HCT116 (cell line): ENCODE measurements around the gene NFE2L3. TPM values are rescaled to one million over a fixed set of nuclear protein-coding genes. Genes with fewer than 3 reads are reported as not detected.

Source experiments
- ATAC-seq: fragments of 200-7000 bp; cut with Tn5 transposase; 2 replicates; pipeline ENCODE4 v1.9.1; 2020; ENCODE audit warnings: mild to moderate bottlenecking, moderate library complexity
- BruUV-seq: library from RNA; stranded (reverse); fragments of 400-500 nt; replicated peaks from 2 replicates; lab custom pipeline; 2021; lab: Mats Ljungman, UMichigan
- CTCF ChIA-PET: fragments of 300-600 bp; sonication (Branson Sonifier 250); formaldehyde crosslinking; loops from one replicate; lab custom pipeline; 2021; ENCODE audit warnings: antibody characterized with exemption; lab: Charles Lee
- POLR2A ChIA-PET: fragments of 300-600, 350-600 bp; sonication (Branson Sonifier 250); formaldehyde crosslinking; loops from one replicate; lab custom pipeline; 2021; ENCODE audit warnings: antibody characterized with exemption; lab: Charles Lee
- RAD21 ChIA-PET, 2 experiments: fragments of 300-600 bp; sonication (Branson Sonifier 250); formaldehyde crosslinking; loops; one replicate each; lab custom pipeline; 2023; ENCODE audit warnings: low total read pairs in 2 of 2; ENCODE audit not compliant: uncharacterized antibody in 2 of 2, unreplicated experiment in 2 of 2, low non-redundant PET in 1 of 2; lab: Charles Lee
- DNase-seq: peaks from one replicate; pipeline ENCODE4 v3.0.0-alpha.2; 2010; ENCODE audit warnings: low read depth, low spot score
- H2AFZ ChIP-seq: fragments of 200-600 bp; shearing (Covaris generic), sonication (generic); 2 replicates; pipeline ENCODE4 v1.6.1; 2017; ENCODE audit warnings: low read depth, mixed run types, mixed read lengths, antibody characterized with exemption, low read length; ENCODE audit not compliant: poor library complexity, severe bottlenecking
- H3K27ac ChIP-seq: 2 replicates; pipeline ENCODE4 v1.5.1; 2012; ENCODE audit warnings: low read depth, low read length
- H3K27me3 ChIP-seq: fragments of 200-600 bp; sonication (generic); 2 replicates; pipeline ENCODE4 v1.6.1; 2016; ENCODE audit warnings: mixed run types, low read length, mixed read lengths; ENCODE audit not compliant: insufficient read depth
- H3K36me3 ChIP-seq, 2 experiments: fragments of 200-500 bp in 1 of 2; fragments of 200-600 bp in 1 of 2; sonication (Bioruptor generic) in 1 of 2; sonication (generic) in 1 of 2; 2 replicates each; pipeline versions ENCODE4 v1.5.1 to v1.6.1; 2014 to 2016; ENCODE audit warnings: low read length in 2 of 2, inconsistent platforms in 1 of 2, mixed read lengths in 1 of 2, mixed run types in 1 of 2; ENCODE audit not compliant: insufficient read depth in 2 of 2, control insufficient read depth in 1 of 2
- H3K4me1 ChIP-seq, 2 experiments: fragments of 200-600 bp in 1 of 2; sonication (generic) in 1 of 2; 2 replicates each; pipeline versions ENCODE4 v1.5.1 to v1.6.1; 2012 to 2017; ENCODE audit warnings: low read length in 2 of 2, inconsistent platforms in 1 of 2, mild to moderate bottlenecking in 1 of 2, mixed read lengths in 1 of 2, mixed run types in 1 of 2, moderate library complexity in 1 of 2; ENCODE audit not compliant: insufficient read depth in 2 of 2, control insufficient read depth in 1 of 2
- H3K4me2 ChIP-seq: fragments of 200-600 bp; sonication (generic); 2 replicates; pipeline ENCODE4 v1.6.1; 2017; ENCODE audit warnings: mixed run types, low read length, mixed read lengths
- H3K4me3 ChIP-seq, 2 experiments: fragments of 200-600 bp in 1 of 2; sonication (generic) in 1 of 2; replicated peaks in 1 of 2; 2 replicates each; pipeline ENCODE4 v1.5.1; 2011 to 2016; ENCODE audit warnings: low read length in 2 of 2, control low read depth in 1 of 2, low read depth in 1 of 2, mild to moderate bottlenecking in 1 of 2, mixed read lengths in 1 of 2, mixed run types in 1 of 2
- H3K79me2 ChIP-seq: fragments of 200-600 bp; sonication (generic); 2 replicates; pipeline ENCODE4 v1.6.1; 2017; ENCODE audit warnings: mild to moderate bottlenecking, mixed run types, low read length, moderate library complexity, mixed read lengths; ENCODE audit not compliant: insufficient read depth
- H3K9ac ChIP-seq: fragments of 200-600 bp; sonication (generic); 2 replicates; pipeline ENCODE4 v1.6.1; 2016; ENCODE audit warnings: low read length, mixed read lengths
- H3K9me2 ChIP-seq: fragments of 200-600 bp; sonication (generic), shearing (Covaris generic); 2 replicates; pipeline ENCODE4 v1.6.1; 2017; ENCODE audit warnings: mixed run types, mild to moderate bottlenecking, moderate library complexity; ENCODE audit not compliant: insufficient read depth
- H3K9me3 ChIP-seq, 2 experiments: fragments of 200-500 bp in 1 of 2; fragments of 200-600 bp in 1 of 2; sonication (Bioruptor generic) in 1 of 2; sonication (generic) in 1 of 2; 2 replicates each; pipeline ENCODE4 v1.6.1; 2014 to 2017; ENCODE audit warnings: low read length in 2 of 2, mixed read lengths in 2 of 2, inconsistent platforms in 1 of 2, low read depth in 1 of 2, mild to moderate bottlenecking in 1 of 2, mixed run types in 1 of 2, moderate library complexity in 1 of 2; ENCODE audit not compliant: control insufficient read depth in 1 of 2, insufficient read depth in 1 of 2
- H4K20me1 ChIP-seq: fragments of 200-600 bp; sonication (generic), shearing (Covaris generic); 2 replicates; pipeline ENCODE4 v1.6.1; 2017; ENCODE audit warnings: mixed run types, mild to moderate bottlenecking, moderate library complexity; ENCODE audit not compliant: insufficient read depth
- CEBPB ChIP-seq: IDR thresholded peaks from 2 replicates; pipeline ENCODE4 v1.6.1; 2012; ENCODE audit warnings: low read depth
- EGR1 ChIP-seq: IDR thresholded peaks from 2 replicates; pipeline ENCODE4 v1.6.1; 2012; ENCODE audit warnings: low read depth
- ELF1 ChIP-seq: IDR thresholded peaks from 2 replicates; pipeline ENCODE4 v1.6.1; 2012; ENCODE audit warnings: low read depth, borderline replicate concordance
- EZH2 ChIP-seq: fragments of 200-600 bp; sonication (generic); IDR thresholded peaks from 2 replicates; pipeline ENCODE4 v1.6.1; 2017; ENCODE audit warnings: antibody characterized with exemption, mixed run types
- FOSL1 ChIP-seq: IDR thresholded peaks from 2 replicates; pipeline ENCODE4 v1.6.1; 2012; ENCODE audit warnings: low read depth
- POLR2A ChIP-seq: IDR thresholded peaks from 2 replicates; pipeline ENCODE4 v1.7.0; 2011; ENCODE audit warnings: borderline replicate concordance; ENCODE audit not compliant: insufficient read depth, insufficient read length; ENCODE audit errors: extremely low read depth
- POLR2AphosphoS5 ChIP-seq: IDR thresholded peaks from 2 replicates; pipeline ENCODE4 v1.6.1; 2011; ENCODE audit warnings: mild to moderate bottlenecking, low read depth, low read length, moderate library complexity
- REST ChIP-seq: IDR thresholded peaks from 2 replicates; pipeline ENCODE4 v1.6.1; 2012; ENCODE audit warnings: low read depth
- YY1 ChIP-seq: IDR thresholded peaks from 2 replicates; pipeline ENCODE4 v1.6.1; 2011; ENCODE audit warnings: low read length, low read depth, moderate library complexity, mild to moderate bottlenecking; ENCODE audit not compliant: insufficient replicate concordance; ENCODE audit errors: extremely low read depth
- ZBTB33 ChIP-seq: IDR thresholded peaks from 2 replicates; pipeline ENCODE4 v1.6.1; 2011; ENCODE audit warnings: mild to moderate bottlenecking, low read length, moderate library complexity; ENCODE audit not compliant: insufficient replicate concordance; ENCODE audit errors: extremely low read depth
- ZFX ChIP-seq: fragments of 450-650 bp; IDR thresholded peaks from 2 replicates; pipeline ENCODE4 v1.6.1; 2017
- intact Hi-C: fragments of 100-400 bp; cut with micrococcal nuclease; formaldehyde crosslinking; loops from 2 replicates; pipeline ENCODE4 v1.10.0; 2022
- total RNA-seq: library from RNA; stranded (reverse); gene quantifications from one replicate; pipeline ENCODE4 v1.2.1, GENCODE V29; 2021; ENCODE audit not compliant: unreplicated experiment

Gene NFE2L3
- total RNA-seq, 1 experiment from 2014 or later = 27.0 TPM

GRCh38 chr7:26188957-26189541, 37.1 kb downstream of the NFE2L3 start:
- Histone ChIP-seq H2AFZ (no peak overlapping the region), H3K4me3 (no peak overlapping the region), H4K20me1 (peaks cover 80% of the 10 kb centered on the region; the same call in 1 of the 2 replicates), H3K27me3 (no peaks in the 10 kb centered on the region), H3K36me3 (peaks cover 49 to 52% of the 10 kb centered on the region in 2 experiments), H3K4me1 (no peaks in the 10 kb centered on the region), H3K27ac (no peak overlapping the region), H3K9ac (no peak overlapping the region), H3K79me2 (peaks cover 50% of the 10 kb centered on the region), H3K9me2 (no peaks in the 10 kb centered on the region), H3K9me3 (no peaks in the 10 kb centered on the region), H3K4me2 (no peak overlapping the region)
- CTCF ChIA-PET = no interaction called here
- no TSS peak for BruUV-seq
- RAD21 ChIA-PET = no interaction called here
- POLR2A ChIA-PET = interaction anchor here (2.0 kb wide), 1 partner anchor 11 kb away, joined by 10 read pairs; no protein-coding TSS in a partner anchor
- DNase-seq = no peak
- no peak for ATAC-seq
- TF ChIP-seq CEBPB (0 out of 2 replicates have a peak, but pooled peaks have one; percentile 14), ZBTB33 (no peak)
- intact Hi-C loops = no loop called here

- no TSS peak for BruUV-seq
- H3K9ac ChIP-seq = no peak overlapping the region
- no peak overlapping the region for H3K4me3 ChIP-seq
- no peak overlapping the region for H3K27ac ChIP-seq
- DNase-seq (no peak), ATAC-seq (no peak)
- no peaks in the 10 kb centered on the region for H3K27me3 ChIP-seq
- peaks cover 54 to 58% of the 10 kb centered on the region in 2 experiments for H3K36me3 ChIP-seq
- H3K9me2 ChIP-seq = no peaks in the 10 kb centered on the region
- peaks cover 86% of the 10 kb centered on the region; the same call in 1 of the 2 replicates for H4K20me1 ChIP-seq
- no peak overlapping the region for H3K4me2 ChIP-seq
- intact Hi-C loops = no loop called here
- H3K4me1 ChIP-seq = no peaks in the 10 kb centered on the region
- RAD21 ChIA-PET = no interaction called here
- H3K9me3 ChIP-seq = no peaks in the 10 kb centered on the region
- H3K79me2 ChIP-seq = peaks cover 56% of the 10 kb centered on the region
- CTCF ChIA-PET = no interaction called here
- H2AFZ ChIP-seq = no peak overlapping the region
- POLR2A ChIA-PET = interaction anchor here (2.0 kb wide), 1 partner anchor 10 kb away, joined by 10 read pairs; no protein-coding TSS in a partner anchor
- TF ChIP-seq YY1 = no peak
- TF ChIP-seq POLR2A = no peak
- TF ChIP-seq ELF1 = no peak
- TF ChIP-seq REST = no peak
- TF ChIP-seq CEBPB = no peak
- TF ChIP-seq ZBTB33 = no peak
- no peak for TF ChIP-seq EGR1
- no peak for TF ChIP-seq FOSL1
- no peak for TF ChIP-seq ZFX
- no peak for TF ChIP-seq EZH2
- no peak for TF ChIP-seq POLR2AphosphoS5
Measured at GRCh38 chr7:26189697-26190096, 37.7 kb downstream of the NFE2L3 start.
